Measurements from ENCODE around the gene RNF19B.
A peak's percentile ranks its signal among the peaks of the same experiment; 100 is the strongest.
"Not testable (repeated sequence)": the region's sequence is repeated elsewhere in the genome, so short reads cannot be mapped to it uniquely, and the experiment has no call there.

The RNF19B gene

DNA sequence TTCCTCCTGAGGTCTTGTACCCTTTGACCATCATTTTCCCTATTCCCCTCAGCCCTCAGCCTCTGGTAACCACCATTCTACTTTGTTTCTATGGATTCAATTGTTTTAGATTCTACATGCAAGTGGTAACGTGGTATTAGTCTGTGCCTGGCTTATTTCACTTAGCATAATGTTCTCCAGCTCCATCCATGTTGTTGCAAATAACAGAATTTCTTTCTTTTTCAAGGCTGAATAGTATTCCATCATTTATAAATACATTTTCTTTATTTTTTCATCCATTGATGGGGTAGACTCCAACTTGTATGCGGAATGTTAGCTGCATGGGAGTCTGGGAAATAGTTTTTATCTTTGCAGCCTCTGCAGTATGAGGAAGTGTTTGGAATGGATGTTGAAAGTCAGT lies 37.2 kb downstream of the RNF19B start:
- no peak for DNase-seq

DNA sequence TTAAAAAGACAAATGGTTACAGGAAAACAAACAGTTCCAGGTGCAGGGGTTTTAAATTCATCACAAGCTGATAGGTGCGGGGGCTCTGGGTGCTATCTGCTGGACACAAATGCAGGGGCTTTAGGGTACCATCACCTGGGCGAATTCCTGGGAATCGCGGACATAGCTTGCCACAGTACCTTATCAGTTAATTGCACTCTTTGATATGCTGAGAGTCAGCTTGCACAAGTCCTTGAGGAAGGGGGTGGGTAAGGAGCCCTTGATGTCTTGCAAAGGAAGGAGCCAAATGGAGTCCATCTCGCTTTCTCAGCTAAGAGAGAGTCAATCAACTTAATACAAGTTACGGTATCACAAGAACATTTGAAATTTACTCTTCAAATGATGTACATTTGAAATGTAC lies 38.0 kb downstream of the RNF19B start:
- DNase-seq, result no peak

DNA sequence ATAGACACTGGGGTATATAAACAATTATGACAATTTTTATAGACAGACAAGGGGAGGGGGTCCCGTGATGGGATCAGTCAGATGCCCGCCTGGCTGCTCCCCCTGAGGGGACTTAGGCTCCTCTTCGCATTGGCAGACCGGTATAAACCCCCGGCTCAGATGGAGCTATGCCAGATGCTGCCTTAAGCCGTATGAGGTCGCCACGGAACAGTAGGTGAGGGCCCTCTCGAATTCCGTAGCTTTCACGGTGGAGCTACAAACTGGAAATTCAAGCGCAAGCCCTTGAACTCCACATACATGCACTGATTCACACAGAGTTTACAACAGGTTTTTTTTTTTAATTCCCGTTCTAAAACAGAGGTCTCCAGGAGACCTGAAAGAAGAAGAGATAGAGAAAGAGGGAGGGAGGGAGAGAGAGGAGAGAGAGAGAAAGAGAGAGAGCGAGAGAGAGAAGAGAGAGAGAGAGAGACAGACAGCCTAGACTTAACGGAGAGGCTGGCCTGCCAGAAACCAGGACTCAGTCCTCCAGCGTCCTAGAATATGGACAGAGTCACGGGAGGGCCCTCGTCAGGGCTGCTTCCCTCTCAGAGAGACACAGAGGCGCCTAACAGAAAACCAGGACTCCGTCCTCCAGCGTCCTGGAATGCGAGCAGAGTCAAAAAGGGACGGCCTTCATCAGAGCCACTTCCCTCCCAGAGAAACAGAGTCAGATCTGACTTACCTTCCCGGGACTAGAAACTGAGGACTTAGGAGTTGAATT lies 39.0 kb downstream of the RNF19B start:
- DNase-seq, result peak in 1 of 2 experiments; percentile 33

DNA sequence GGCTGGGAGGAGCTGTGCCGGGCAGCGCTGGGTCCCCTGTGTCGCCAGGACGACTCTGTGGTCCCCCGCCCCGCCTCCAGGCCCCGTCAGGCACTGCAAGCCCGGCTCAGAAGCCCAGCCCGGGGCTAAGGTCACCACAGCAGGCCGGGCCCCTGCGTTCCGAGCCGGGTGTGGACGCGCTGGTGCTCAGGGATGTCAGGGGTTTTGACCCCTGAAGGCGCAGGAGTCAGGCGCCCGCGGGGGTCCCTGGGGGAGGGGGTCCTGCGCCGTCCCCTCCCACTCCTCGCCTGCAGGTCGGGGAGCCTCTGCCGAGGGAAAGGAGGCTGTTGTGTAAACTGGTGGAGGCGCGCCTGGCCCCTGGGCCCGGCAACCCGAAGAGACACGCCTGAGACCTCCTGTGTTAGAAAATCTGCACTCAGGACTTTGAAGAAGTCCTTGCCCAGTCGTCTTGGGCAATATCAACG lies 39.7 kb downstream of the RNF19B start:
- peak in 1 of 2 experiments; percentile 24 for DNase-seq

DNA sequence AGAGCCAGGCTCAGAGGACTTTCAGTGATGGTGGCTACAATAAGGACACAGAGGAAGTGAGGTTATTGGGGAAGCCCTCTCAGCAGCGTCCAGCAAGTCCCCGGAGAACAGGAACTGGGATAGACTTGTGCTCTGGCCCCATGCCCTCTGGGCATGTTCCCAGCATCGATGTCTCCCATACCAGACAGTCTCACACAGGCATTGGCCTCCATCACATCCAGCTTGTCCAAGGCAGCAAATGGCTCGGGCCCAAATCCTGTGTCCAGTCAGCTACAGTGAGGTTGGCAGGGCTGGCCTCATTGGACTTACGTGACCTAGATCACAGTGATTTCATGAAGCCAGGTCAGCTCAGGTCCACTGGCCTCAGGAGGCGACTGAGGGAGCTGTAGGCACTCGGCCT lies 43.8 kb downstream of the RNF19B start:
- DNase-seq, result no peak

DNA sequence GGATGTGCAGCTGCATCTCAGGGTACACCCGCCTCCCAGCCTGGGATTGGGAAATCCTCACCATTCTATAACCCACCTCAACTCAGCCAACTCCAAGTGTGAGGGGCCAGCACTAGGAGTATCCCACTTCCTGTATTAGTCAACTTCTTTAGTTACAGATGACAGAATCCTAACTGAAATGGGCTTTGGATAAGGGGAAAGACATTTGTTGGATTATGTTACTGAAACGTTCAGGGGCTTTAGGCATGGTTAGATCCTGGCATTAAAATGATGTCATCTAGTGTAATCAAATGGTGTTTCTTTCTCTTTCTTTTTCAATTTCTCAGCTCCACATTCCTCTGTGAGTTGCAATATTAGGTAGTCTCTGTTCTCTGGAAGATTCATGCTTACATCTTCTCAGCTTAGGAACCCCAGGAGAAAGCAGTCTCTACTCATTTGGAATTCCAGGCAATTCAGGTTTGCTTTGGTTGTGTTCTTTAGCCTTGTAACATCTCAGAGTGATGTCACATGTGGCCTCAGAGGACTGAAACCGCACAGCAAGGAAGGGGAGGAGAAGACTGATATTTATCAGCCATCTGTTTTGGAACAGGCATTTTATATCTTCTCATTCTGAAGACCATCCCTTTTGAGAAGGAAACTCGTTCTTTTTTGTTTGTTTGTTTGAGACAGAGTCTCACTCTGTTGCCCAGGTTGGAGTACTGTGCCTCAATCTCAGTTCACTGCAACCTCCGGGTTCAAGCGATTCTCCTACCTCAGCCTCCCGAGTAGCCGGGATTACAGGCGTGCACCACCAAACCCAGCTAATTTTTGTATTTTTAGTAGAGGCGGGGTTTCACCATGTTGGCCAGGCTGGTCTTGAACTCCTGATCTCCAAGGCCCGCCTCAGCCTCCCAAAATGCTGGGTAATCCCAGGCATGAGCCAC lies 44.5 kb downstream of the RNF19B start:
- DNase-seq, result no peak

DNA sequence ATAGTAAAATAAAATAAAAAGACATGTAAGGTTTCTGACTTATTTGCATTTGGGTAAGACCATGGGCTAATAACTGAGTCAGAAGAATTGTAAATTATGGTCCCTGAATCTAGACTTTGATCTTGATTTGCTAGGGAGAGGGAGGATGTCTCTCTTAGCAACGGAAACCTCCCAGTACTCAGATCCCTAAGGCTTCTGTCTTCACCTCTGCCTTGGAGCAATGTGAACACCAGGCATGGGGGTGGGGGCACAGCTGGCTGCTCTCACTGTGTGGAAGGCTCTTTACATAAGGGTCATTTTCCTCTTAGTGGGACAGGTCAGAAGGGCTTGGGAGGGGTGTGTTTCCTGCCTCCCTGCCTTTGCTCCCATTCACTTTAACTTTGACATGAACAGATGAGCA lies 46.4 kb downstream of the RNF19B start:
- DNase-seq, result no peak

DNA sequence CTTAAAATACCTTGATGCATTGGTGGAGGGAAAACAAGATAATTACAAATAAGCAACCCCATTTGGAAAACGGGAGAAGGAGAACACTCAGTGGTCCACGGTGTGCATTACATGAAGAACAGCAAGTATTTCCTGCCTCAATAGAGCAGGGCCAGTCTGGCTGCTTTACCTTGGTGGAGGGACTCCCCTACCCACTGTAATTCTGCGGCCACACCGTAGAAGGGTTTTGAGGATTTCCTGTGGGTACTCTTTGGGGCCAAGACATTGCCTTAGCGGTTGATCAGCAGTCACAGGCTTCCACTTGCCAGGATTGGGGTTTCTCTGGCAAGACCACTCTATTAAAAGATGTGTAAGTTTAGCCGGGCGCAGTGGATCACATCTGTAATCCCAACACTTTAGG lies 47.1 kb downstream of the RNF19B start:
- no peak for DNase-seq

DNA sequence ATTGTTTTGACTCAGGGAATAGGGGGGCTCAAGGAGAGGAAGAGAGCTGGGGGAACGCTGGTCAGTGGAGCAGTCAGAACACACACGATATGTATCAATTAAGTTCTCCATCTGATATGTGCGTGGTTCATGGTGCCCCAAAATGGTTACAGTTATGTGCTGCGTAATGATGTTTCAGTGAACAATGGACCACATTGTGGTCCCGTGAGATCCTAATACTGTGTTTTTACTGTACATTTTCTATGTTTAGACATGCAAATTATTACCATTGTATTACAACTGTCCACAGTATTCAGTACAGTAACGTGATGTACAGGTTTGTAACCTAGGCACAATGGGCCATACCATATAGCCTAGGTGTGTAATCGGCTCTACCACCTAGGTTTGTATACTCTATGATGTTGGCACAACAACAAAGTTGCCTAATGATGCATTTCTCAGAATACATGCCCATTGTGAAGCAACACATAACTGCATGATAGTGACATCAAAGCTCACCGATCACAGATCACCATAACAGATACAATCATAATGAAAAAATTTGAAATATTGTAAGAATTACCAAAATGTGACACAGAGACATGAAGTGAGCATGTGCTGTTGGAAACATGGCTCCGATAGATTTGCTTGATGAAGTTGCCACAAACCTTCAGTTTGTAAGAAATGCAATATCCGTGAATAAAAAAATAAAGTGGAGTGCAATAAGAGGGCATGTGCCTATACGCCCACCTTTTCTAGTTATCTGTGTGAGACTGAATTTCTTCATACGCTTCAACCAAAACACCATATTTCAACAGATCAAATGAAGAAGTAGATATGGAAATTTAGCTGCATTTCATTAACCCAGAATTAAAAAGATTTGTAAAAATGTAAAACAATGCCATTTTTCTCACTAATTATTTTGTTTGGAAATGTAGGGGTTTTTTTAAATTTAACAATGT lies 48.6 kb downstream of the RNF19B start:
- DNase-seq, result no peak

DNA sequence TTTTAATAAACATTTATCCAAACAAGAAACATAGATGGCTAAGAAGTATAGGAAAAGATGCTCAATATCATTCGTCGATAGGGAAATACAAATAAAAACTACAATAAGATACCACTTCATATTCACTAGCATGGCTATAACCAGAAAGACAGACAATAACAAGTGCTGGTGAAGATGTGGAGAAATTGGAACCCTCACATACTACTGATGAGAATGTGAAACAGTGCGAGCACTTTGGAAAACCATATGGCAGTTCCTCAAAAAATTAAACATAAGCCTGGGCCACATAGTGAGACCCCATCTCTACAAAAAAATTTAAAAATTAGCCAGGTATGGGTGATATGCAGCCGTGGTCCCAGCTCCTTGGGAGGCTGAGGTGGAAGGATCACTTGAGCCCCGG lies 54.3 kb downstream of the RNF19B start:
- DNase-seq, result no peak

DNA sequence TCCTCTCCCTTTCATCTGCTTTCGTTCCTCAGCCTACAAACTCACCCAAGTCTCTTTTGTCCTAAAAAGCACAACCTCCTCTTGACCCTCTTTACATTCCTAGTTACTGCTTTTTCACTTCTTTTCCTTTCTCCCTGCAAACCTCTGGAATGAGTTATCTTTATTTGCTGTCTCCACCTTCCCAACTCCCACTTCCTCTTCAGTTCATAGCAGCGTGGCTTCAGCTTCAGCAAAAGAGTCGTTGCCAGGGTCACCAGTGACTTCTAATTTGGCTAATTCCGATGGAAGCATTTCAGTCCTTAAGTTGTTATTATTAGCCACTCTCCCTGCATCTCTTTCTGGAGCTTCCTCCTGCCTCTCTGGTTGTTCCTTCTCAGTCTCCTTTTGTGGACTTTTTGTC lies 57.2 kb downstream of the RNF19B start:
- DNase-seq, result no peak

DNA sequence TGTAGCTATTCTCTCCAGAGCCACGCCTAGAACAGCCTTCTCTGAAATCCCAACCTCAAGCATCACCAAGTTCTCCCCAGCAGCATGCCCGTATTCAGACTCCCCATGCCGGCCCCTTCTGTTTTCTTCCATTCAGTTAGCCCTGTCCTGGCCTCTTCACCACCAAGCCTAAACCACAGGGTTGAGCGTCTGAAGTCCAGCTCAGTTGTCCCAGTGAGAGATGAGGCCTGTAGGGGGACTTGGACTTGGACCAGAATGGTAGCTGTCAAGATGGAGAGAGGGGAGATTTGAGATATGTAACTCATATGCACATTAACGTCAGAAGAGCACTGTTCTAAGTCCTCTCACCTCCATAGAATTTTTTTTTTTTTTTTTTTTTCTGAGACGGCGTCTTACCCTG lies 58.0 kb downstream of the RNF19B start:
- no peak for DNase-seq

DNA sequence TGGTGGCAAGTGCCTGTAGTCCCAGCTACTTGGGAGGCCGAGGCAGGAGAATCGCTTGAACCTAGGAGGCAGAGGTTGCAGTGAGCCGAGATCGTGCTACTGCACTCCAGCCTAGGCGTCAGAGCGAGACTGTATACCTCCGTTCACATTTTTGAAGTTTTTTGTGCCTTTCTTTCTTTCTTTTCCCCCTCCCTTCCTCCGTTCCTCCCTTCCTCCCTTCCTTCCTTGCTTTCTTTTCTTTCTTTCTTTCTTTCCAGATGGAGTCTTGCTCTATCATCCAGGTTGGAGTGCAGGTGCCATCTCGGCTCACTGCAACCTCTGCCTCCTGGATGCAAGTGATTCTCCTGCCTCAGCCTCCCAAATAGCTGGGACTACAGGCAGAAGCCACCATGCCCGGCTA lies 59.0 kb downstream of the RNF19B start:
- not testable (repeated sequence) for DNase-seq

DNA sequence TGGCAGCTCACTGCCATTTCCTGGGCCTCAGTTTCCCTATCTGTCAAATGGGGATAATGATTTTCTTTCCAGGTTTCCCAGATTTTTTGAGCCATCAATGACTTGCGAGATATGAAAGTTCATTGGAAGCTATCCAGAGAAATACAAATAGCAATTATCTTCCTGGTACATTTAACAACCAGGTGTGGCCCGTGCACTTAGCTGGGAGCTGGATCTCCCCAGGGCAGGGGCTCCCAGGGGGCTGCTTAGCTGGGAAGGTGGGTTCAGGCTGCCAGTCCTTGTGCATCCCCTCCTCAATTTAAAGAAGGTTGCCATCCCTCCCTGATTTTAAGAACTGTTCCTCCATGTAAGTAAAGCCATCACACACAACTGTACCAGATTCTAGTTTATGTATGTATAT lies 59.8 kb downstream of the RNF19B start:
- no peak for DNase-seq

DNA sequence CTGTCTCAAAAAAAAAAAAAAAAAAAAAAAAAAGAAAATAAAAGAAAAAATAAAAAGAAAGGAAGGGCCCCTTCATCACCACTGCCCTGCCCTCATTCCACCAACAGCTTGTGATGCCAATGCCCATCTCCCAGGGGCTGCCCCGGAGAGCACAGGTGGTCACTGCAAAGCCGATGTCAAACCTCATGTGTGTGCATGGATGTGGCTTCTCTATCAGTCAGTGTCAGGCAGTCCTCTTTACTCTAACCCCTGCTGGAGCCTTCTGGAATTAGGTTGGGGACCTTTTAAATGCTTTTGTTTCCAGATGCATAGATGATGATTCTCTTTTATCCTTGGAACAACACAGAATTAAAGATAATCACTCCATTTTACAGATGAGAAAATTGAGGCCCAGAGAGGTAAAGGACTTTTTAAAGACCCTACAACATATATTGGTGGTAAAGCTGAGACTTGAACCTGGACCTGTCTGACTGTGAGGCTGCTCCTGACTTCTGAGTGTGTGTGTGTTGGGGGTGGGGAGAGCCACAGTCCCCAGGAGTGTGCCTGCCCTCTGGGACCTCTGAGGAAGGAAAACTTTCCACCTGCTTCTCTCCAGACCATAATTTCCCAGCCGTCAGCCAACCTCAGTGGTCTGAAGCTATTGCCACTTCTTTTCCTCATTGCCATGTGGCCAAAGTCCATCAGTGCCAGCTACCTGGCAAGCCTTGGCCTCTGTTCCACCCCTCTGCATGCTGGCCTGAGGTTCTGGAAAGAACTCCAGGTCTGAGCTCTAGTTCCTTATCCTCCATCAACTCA lies 60.4 kb downstream of the RNF19B start:
- DNase-seq, result no peak

DNA sequence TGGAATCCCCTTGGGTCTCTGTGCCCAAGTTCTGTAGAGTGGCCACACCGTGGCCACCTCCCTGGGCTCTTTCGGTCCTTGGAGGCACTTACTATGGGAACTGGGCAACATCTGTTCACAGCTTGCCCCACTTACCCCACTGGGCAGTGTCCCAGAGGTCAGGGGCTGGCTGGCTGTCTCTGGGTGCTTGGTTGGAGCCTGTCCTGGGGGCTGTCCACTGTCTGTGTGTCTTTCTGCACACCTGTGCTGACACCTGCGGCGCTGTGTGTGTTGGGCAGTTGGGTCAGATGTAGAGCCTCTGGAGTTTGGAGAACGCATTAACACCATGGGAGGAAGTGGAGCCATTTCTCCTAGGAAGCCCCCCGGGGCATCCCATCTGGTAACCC lies 62.1 kb downstream of the RNF19B start:
- DNase-seq, result no peak

DNA sequence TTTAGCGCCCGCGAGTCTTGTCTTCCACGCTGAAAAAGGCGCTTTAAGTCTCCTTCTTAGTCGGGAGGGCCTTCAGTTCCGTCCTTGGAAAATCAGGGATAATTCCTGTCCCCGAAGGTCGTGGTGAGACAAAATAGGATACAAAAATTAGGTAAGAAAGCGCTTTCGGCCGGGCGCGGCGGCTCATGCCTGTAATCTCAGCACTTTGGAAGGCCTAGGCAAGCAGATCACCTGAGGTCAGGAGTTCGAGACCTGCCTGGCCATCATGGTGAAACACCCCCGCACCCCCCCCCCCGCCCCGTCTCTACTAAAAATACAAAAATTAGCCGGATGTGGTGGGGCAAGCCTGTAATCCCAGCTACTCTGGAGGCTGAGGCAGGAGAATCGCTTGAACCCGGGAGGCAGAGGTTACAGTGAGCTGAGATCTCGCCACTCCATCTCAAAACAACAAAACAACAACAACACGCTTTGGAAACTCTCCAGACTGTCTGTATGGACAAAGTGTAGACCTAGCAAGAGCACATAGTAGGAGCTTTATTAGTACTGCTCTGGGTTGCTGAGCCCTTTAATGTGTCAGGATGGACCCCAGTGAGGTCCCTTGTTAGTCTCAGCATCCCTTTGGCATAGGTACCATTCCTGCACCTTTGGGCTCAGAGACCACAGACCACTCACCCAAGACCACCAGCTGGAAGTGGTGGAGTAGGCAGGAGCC lies 62.6 kb downstream of the RNF19B start:
- DNase-seq, result no peak

DNA sequence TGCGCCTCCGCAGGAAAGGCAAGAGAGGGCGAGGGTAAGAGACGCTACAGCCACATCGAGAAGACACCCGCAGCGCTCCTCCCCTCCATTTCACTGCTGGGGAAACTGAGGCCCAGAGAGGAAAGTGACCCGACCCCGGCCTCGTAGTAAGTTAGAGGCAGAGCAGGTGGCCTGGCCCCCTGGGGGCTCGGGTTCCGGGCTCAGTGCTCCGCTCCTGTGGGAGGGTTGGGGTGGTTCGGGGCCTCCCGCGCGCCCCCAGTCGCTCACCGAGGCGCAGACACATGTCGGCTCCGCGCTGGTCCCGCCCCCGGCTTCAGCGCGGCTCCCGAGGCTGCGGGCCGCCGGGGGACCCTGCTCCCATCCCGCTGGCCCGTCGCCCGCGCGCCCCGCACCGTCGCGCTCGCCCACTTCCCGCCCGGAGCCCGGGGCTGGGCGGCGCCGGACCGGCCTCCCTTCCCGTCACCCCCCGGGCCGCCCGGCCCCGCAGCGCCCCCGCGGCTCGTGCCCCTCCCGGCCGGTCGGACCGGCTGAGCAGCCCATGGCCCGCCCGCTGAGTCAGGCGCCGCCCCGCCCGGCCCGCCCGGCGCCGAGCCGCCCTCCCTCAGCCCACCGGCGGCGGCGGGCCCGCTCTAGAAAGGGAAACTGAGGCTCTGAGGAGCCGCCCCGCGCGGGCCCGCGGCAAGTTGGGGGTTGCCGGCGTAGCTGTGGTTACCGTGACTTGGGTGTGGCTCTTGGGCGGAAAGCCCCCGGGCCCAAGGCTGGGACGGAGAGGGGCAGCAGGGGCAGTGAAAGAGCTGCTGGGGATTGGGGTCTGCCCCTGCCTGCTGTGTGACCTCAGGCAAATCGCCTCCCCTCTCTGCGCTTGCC lies 63.4 kb downstream of the RNF19B start, which contains the start of gene TMEM54:
TSS of gene TMEM54 (minus strand) at position 434 of the 867 bp plus-strand sequence. CDS start at position 283, 151 bp downstream.
- DNase-seq, result no peak

DNA sequence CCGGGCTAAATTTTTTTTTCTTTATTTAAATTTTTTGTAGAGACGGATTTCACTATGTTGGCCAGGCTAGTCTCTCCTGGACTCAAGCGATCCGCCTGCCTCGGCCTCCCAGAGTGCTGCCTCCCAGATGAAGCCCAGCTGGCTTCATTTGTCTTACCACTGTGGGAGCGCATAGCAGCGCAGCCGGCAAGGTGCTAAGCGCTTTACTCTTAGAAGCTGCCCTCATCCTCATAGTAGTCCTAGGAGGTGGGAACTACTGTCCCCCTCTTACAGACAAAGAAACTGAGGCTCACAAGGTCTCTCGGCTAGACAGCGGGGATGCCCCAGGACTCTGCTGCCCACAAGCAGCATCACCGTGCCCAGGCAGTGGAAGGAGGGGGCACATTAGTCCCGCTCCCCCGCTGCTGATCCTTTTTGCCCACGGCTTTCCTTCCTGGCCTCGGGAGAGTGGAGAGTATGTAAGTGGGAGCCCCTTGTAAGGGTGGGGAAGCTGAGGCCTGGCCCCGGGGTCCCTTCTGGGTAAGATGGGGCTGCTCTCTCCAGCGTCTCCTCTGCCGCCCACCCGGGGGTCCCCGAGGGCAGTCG lies 64.1 kb downstream of the RNF19B start:
- DNase-seq, result no peak
